ENCODE results near the gene ALDH1B1.

GRCh38 chr9:38441347-38442085, 49.0 kb downstream of the ALDH1B1 start:
- TF ChIP-seq EZH2 (IDR thresholded peaks at IDR 0.05) (no peak), POLR2AphosphoS5 (IDR thresholded peaks at IDR 0.05; ENCODE audit: borderline replicate concordance, low read depth, low read length) (no peak)

All from SK-N-MC (cell line).